ENCODE results near the gene ZNF169. TPM values are rescaled to one million over a fixed set of nuclear protein-coding genes. Genes with fewer than 3 reads are reported as not detected.

The ZNF169 gene
- total and polyA plus RNA-seq, 2 of the 8 experiments (the other 6 are each of a cell fraction or from before 2014, with no cell fraction given) = 7.0 to 9.0 TPM

DNA sequence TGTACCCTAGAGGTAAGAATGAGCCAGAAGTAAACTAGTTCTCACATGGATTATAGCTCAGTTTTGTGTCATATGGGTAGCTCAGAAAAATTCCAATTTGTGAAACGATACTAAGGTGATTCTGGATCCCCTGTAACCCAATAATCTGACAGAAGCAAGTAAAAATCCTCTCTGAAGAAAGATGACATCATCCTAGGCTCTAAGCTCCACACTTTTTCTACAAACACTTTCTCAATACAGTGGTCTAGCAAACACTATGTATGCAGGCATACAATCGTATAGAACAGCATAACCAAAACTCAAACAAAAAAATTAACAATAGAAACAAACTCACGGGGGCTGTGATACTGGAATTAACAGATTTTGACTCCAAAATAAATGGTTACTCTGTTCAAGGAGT is 26.7 kb upstream of the ZNF169 start:
- H2BK12ac ChIP-seq (ENCODE audit: low read depth, low read length) = no peak overlapping the region
- no peak overlapping the region for H3K14ac ChIP-seq (ENCODE audit: insufficient read length)
- H4K5ac ChIP-seq (ENCODE audit: insufficient read length, low read depth, low read length) = no peak overlapping the region
- DNase-seq (ENCODE audit: low read depth in 1 of 2, low spot score in 2 of 2) (no peak), FAIRE-seq (no peak)
- WGBS, 2 experiments (ENCODE audit: extremely low coverage in 1 of 2, insufficient coverage in 1 of 2, insufficient read length in 1 of 2, insufficient replicate concordance in 2 of 2, low coverage in 1 of 2, low lambda C conversion rate in 2 of 2, missing lambda C conversion rate in 1 of 2) = 84% methylated on average over 3 of the region's 3 CpGs; no CpG with 5 or more reads in 1 of the 2 experiments
- CTCF ChIA-PET (ENCODE audit: partially characterized antibody) = interaction anchor here (1.0 to 2.8 kb wide), 3 partner anchors 17 to 225 kb away, joined by 3 to 11 read pairs (median 5); no protein-coding TSS in a partner anchor
- H2AK5ac ChIP-seq (ENCODE audit: low read depth, low read length) = no peak overlapping the region
- no peak overlapping the region for H4K91ac ChIP-seq (replicated peaks; ENCODE audit: insufficient read length, low read length)
- no peak overlapping the region for H3K4me3 ChIP-seq (ENCODE audit: extremely low read depth in 1 of 4, insufficient read depth in 2 of 4, low read depth in 3 of 4, low read length in 4 of 4)
- H3K18ac ChIP-seq (ENCODE audit: extremely low read depth, low read length) = no peak overlapping the region
- H2BK20ac ChIP-seq (ENCODE audit: low read length) = no peak overlapping the region
- no peak overlapping the region for H2BK15ac ChIP-seq (ENCODE audit: low read length)
- H2BK120ac ChIP-seq (replicated peaks; ENCODE audit: low read depth, low read length) = no peak overlapping the region
- H3K4ac ChIP-seq (replicated peaks; ENCODE audit: insufficient read length, low read depth, low read length) = no peak overlapping the region
- H3K23me2 ChIP-seq (ENCODE audit: low read depth, low read length) = no peaks in the 10 kb centered on the region
- no peak overlapping the region for H2AFZ ChIP-seq (ENCODE audit: low read length)
- no peaks in the 10 kb centered on the region for H3K36me3 ChIP-seq (ENCODE audit: control insufficient read depth in 2 of 4, insufficient read depth in 4 of 4, low read length in 3 of 4)
- POLR2A ChIA-PET (ENCODE audit: partially characterized antibody) = no interaction called here
- H3K27me3 ChIP-seq (replicated peaks in 1 of 4; ENCODE audit: control insufficient read depth in 3 of 4, extremely low read depth in 1 of 4, insufficient read depth in 3 of 4, low read length in 3 of 4) = no peaks in the 10 kb centered on the region
- no peaks in the 10 kb centered on the region for H3K4me1 ChIP-seq (replicated peaks in 1 of 4; ENCODE audit: control insufficient read depth in 3 of 4, insufficient read depth in 4 of 4, low read length in 3 of 4)
- no peaks in the 10 kb centered on the region; a peak in 1 of 4 replicates for H3K9me3 ChIP-seq (ENCODE audit: insufficient read depth in 2 of 2, low read depth in 1 of 2, low read length in 1 of 2)
- H3K79me2 ChIP-seq (ENCODE audit: control insufficient read depth in 1 of 2, insufficient read depth in 2 of 2, low read length in 2 of 2) = no peaks in the 10 kb centered on the region
- no peak overlapping the region for H3K27ac ChIP-seq (ENCODE audit: low read depth, low read length)
- no peak overlapping the region for H4K8ac ChIP-seq (ENCODE audit: extremely low read depth, insufficient read depth, low read length)
- H3K79me1 ChIP-seq (ENCODE audit: low read depth, low read length) = no peaks in the 10 kb centered on the region
- no peak overlapping the region for H3K4me2 ChIP-seq (ENCODE audit: insufficient read depth in 1 of 2, low read depth in 2 of 2, low read length in 2 of 2)
- no peak overlapping the region for H2BK5ac ChIP-seq (ENCODE audit: low read depth, low read length)
- H3K9ac ChIP-seq (replicated peaks in 1 of 4; ENCODE audit: extremely low read depth in 1 of 4, low read depth in 3 of 4, low read length in 3 of 4) = no peak overlapping the region
- no peak overlapping the region for H3K56ac ChIP-seq (replicated peaks; ENCODE audit: insufficient read length, low read depth, low read length)
- no peak overlapping the region for H3K23ac ChIP-seq (ENCODE audit: insufficient read length)
- no peaks in the 10 kb centered on the region for H4K20me1 ChIP-seq (replicated peaks in 1 of 2; ENCODE audit: control insufficient read depth in 1 of 2, insufficient read depth in 2 of 2, low read length in 2 of 2)
- TF ChIP-seq RXRA (IDR thresholded peaks at IDR 0.05; ENCODE audit: insufficient read depth, low read depth, low read length) (no peak), SIN3A (conservative IDR thresholded peaks at IDR 0.05 in 1 of 2, IDR thresholded peaks at IDR 0.05 in 1 of 2; ENCODE audit: low read depth in 1 of 2, low read length in 2 of 2) (no peak), RBBP5 (IDR thresholded peaks at IDR 0.05; ENCODE audit: borderline replicate concordance, low read depth, low read length) (no peak), SIRT6 (IDR thresholded peaks at IDR 0.05; ENCODE audit: low read length) (no peak), CREB1 (IDR thresholded peaks at IDR 0.05) (no peak), EP300 (IDR thresholded peaks at IDR 0.05; ENCODE audit: borderline replicate concordance in 1 of 2, low read depth in 2 of 2, low read length in 2 of 2) (no peak), SUZ12 (IDR thresholded peaks at IDR 0.05; ENCODE audit: low read length) (no peak), KDM1A (IDR thresholded peaks at IDR 0.05; ENCODE audit: borderline replicate concordance, low read length) (no peak), KDM4A (IDR thresholded peaks at IDR 0.05; ENCODE audit: low read depth, low read length, severe bottlenecking) (no peak), CBX8 (IDR thresholded peaks at IDR 0.05; ENCODE audit: borderline replicate concordance, low read depth, low read length) (no peak), CEBPB (IDR thresholded peaks at IDR 0.05; ENCODE audit: low read depth, low read length) (no peak), MAFK (IDR thresholded peaks at IDR 0.05; ENCODE audit: low read depth, low read length) (no peak)
- TF ChIP-seq, protein P1, sequence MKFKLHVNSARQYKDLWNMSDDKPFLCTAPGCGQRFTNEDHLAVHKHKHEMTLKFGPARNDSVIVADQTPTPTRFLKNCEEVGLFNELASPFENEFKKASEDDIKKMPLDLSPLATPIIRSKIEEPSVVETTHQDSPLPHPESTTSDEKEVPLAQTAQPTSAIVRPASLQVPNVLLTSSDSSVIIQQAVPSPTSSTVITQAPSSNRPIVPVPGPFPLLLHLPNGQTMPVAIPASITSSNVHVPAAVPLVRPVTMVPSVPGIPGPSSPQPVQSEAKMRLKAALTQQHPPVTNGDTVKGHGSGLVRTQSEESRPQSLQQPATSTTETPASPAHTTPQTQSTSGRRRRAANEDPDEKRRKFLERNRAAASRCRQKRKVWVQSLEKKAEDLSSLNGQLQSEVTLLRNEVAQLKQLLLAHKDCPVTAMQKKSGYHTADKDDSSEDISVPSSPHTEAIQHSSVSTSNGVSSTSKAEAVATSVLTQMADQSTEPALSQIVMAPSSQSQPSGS (IDR thresholded peaks at IDR 0.05; ENCODE audit: low read length) = no peak

All from H1 (cell line).